AG04449 (cell line): ENCODE measurements around the gene CLMP.

Experiments used
- CTCF ChIA-PET: fragments of 350-600 bp; formaldehyde crosslinking; extraction: SDS; loops from one replicate; lab custom pipeline; 2021; ENCODE audit warnings: antibody characterized with exemption; lab: Yijun Ruan, JAX
- POLR2A ChIA-PET: fragments of 400-600, 350-600 bp; formaldehyde crosslinking; extraction: SDS; loops from one replicate; lab custom pipeline; 2020; ENCODE audit warnings: antibody characterized with exemption, inconsistent platforms; lab: Yijun Ruan, JAX
- DNase-seq: peaks from one replicate; pipeline ENCODE4 v3.0.0-alpha.2; 2010; ENCODE audit warnings: low read depth, low spot score
- H3K4me3 ChIP-seq: 2 replicates; pipeline ENCODE4 v1.5.1; 2011; ENCODE audit warnings: low read depth, mild to moderate bottlenecking, control low read depth, low read length
- TF ChIP-seq, protein P1 (sequence below): IDR thresholded peaks from one replicate; pipeline ENCODE4 v1.5.1; 2011; ENCODE audit warnings: mild to moderate bottlenecking, moderate library complexity, low read length, control low read depth, inconsistent platforms; ENCODE audit not compliant: insufficient read depth; ENCODE audit errors: missing control alignments

Gene CLMP

DNA sequence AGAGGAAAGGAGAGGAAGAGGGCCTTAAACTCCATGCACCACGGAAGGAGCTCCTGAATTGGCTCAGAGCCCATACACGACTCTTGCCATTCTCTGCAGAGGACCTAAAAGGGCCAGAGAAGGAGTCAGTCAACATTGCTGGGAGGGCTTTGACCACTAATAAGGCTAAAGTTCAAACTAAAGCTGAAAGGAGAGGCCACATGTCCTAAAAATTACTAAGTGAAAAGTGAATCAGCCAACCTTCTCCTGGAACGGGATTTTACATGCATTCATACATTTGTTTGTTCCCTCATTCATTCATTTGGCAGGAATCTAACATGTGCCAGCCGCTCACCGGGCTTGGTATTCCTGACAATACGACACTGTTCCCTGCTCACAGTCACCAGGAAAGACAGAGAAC, 10.5 kb downstream of the CLMP start:
- TF ChIP-seq, protein P1, sequence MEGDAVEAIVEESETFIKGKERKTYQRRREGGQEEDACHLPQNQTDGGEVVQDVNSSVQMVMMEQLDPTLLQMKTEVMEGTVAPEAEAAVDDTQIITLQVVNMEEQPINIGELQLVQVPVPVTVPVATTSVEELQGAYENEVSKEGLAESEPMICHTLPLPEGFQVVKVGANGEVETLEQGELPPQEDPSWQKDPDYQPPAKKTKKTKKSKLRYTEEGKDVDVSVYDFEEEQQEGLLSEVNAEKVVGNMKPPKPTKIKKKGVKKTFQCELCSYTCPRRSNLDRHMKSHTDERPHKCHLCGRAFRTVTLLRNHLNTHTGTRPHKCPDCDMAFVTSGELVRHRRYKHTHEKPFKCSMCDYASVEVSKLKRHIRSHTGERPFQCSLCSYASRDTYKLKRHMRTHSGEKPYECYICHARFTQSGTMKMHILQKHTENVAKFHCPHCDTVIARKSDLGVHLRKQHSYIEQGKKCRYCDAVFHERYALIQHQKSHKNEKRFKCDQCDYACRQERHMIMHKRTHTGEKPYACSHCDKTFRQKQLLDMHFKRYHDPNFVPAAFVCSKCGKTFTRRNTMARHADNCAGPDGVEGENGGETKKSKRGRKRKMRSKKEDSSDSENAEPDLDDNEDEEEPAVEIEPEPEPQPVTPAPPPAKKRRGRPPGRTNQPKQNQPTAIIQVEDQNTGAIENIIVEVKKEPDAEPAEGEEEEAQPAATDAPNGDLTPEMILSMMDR, result no peak
- ChIA-PET CTCF (interaction anchor here (0.7 to 2.1 kb wide), 6 partner anchors 8 to 74 kb away, joined by 3 to 9 read pairs (median 4); no protein-coding TSS in a partner anchor), POLR2A (interaction anchor here (1.5 kb wide), 1 partner anchor 9 kb away, joined by 3 read pairs; no protein-coding TSS in a partner anchor)
- H3K4me3 ChIP-seq, result no peak overlapping the region
- no peak for DNase-seq

DNA sequence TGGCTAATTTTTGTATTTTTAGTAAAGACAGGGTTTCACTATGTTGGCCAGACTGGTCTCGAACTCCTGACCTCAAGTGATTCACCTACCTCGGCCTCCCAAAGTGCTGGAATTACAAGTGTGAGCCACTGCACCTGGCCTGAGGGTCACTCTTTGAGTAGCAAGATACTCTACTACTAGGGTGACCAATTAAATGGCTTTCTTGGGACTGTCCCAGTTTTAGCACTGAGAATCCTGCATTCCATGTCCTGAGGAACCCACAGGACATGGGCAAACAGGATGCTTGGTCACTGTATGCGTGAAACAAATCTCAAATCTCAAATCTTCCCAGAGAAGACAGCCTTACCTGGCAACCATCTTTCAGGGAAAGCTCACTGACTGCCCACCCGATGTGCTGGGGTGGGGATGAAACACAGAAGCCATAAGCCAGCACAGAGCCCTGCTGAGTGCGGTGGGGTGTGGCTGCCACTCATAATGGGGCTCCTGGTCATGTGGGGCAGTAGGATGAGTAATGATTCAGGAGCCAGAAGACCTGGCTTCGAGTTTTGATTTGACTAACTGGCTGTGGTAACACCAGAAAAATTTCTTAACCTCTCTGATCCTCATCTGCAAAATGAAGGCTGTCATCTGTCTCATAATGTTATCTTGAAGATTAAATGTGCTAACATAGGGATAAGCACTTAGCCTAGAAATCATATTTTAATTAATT, 11.5 kb downstream of the CLMP start:
- ChIA-PET POLR2A (no interaction called here), CTCF (interaction anchor here (0.8 to 2.1 kb wide), 3 partner anchors 10 to 63 kb away, joined by 3 to 9 read pairs (median 8); no protein-coding TSS in a partner anchor)
- no peak for DNase-seq
- TF ChIP-seq, protein P1, result no peak
- H3K4me3 ChIP-seq, result no peak overlapping the region

GRCh38 chr11:123181767-123182500, 13.1 kb downstream of the CLMP start:
- no peak overlapping the region for H3K4me3 ChIP-seq
- ChIA-PET POLR2A (interaction anchor here (1.4 kb wide), 1 partner anchor 120 kb away, joined by 3 read pairs; the partner anchor contains the start of gene HSPA8), CTCF (interaction anchor here (3.1 kb wide), 1 partner anchor 65 kb away, joined by 16 read pairs; no protein-coding TSS in a partner anchor)
- TF ChIP-seq, protein P1, result no peak
- DNase-seq, result no peak

- ChIA-PET CTCF (interaction anchor here (1.2 to 3.1 kb wide), 3 partner anchors 66 to 80 kb away, joined by 3 to 16 read pairs (median 4); no protein-coding TSS in a partner anchor), POLR2A (interaction anchor here (1.4 kb wide), 1 partner anchor 119 kb away, joined by 3 read pairs; the partner anchor contains the start of gene HSPA8)
- H3K4me3 ChIP-seq, result no peak overlapping the region
- TF ChIP-seq, protein P1, result no peak
- no peak for DNase-seq
Observed at GRCh38 chr11:123181075-123181474, 14.0 kb downstream of the CLMP start.

GRCh38 chr11:123180574-123180973, 14.5 kb downstream of the CLMP start:
- CTCF ChIA-PET, result interaction anchor here (1.2 to 3.1 kb wide), 3 partner anchors 66 to 80 kb away, joined by 3 to 16 read pairs (median 4); no protein-coding TSS in a partner anchor

More at GRCh38 chr11:123180574-123180973, 14.5 kb downstream of the CLMP start:
- no peak for DNase-seq
- POLR2A ChIA-PET, result interaction anchor here (1.4 kb wide), 1 partner anchor 119 kb away, joined by 3 read pairs; the partner anchor contains the start of gene HSPA8
- H3K4me3 ChIP-seq, result no peak overlapping the region
- TF ChIP-seq, protein P1, result no peak
